IMR-90 (cell line): ENCODE data around the gene SLC34A3. TPM values are rescaled to one million over a fixed set of nuclear protein-coding genes. Genes with fewer than 3 reads are reported as not detected.

Source experiments
- ATAC-seq: fragments of 200-7000 bp; cut with Tn5 transposase; 2 replicates; pipeline ENCODE4 v1.9.1; 2020; ENCODE audit warnings: low read depth, mild to moderate bottlenecking, moderate library complexity
- BruUV-seq: library from RNA; stranded (reverse); fragments of 400-500 nt; replicated peaks from 2 replicates; lab custom pipeline; 2021; lab: Mats Ljungman, UMichigan
- CTCF ChIA-PET: fragments of 300-600 bp; formaldehyde crosslinking; extraction: SDS; loops from one replicate; lab custom pipeline; 2021; ENCODE audit warnings: antibody characterized with exemption; lab: Yijun Ruan, JAX
- POLR2A ChIA-PET: fragments of 300-600 bp; sonication (Branson Sonifier 250); formaldehyde crosslinking; loops from one replicate; lab custom pipeline; 2022; ENCODE audit warnings: antibody characterized with exemption; ENCODE audit not compliant: unreplicated experiment; lab: Charles Lee
- DNase-seq: peaks from one replicate; pipeline ENCODE4 v3.0.0; 2013
- H2AFZ ChIP-seq: replicated peaks from 2 replicates; pipeline ENCODE3; 2013; ENCODE audit warnings: low read length, mild to moderate bottlenecking; ENCODE audit not compliant: poor library complexity
- H2AK5ac ChIP-seq: 2 replicates; pipeline ENCODE4 v1.6.1; 2013; ENCODE audit warnings: low read depth, low read length, inconsistent platforms
- H2AK9ac ChIP-seq: replicated peaks from 2 replicates; pipeline ENCODE3; 2013; ENCODE audit warnings: mild to moderate bottlenecking, low read depth, low read length, moderate library complexity; ENCODE audit not compliant: poor library complexity
- H2BK120ac ChIP-seq: 2 replicates; pipeline ENCODE4 v1.6.1; 2013; ENCODE audit warnings: low read depth, low read length, inconsistent platforms
- H2BK15ac ChIP-seq: 3 replicates; pipeline ENCODE4 v1.6.1; 2013; ENCODE audit warnings: low read depth, low read length, inconsistent platforms
- H2BK20ac ChIP-seq: 2 replicates; pipeline ENCODE4 v1.6.1; 2013; ENCODE audit warnings: low read depth, mild to moderate bottlenecking, inconsistent platforms, low read length, moderate library complexity
- H2BK5ac ChIP-seq: 2 replicates; pipeline ENCODE4 v1.6.1; 2013; ENCODE audit warnings: mild to moderate bottlenecking, low read depth, low read length, inconsistent platforms; ENCODE audit not compliant: poor library complexity, severe bottlenecking
- H3K14ac ChIP-seq: replicated peaks from 2 replicates; pipeline ENCODE4 v1.6.1; 2013; ENCODE audit warnings: low read depth, low read length, inconsistent platforms
- H3K18ac ChIP-seq: 2 replicates; pipeline ENCODE4 v1.6.1; 2013; ENCODE audit warnings: low read depth, low read length, control low read depth
- H3K23ac ChIP-seq: 2 replicates; pipeline ENCODE4 v1.6.1; 2013; ENCODE audit warnings: low read depth, low read length, inconsistent platforms
- H3K27ac ChIP-seq: 2 replicates; pipeline ENCODE4 v1.5.1; 2013; ENCODE audit warnings: mild to moderate bottlenecking, control low read depth, low read length; ENCODE audit not compliant: insufficient read depth
- H3K27me3 ChIP-seq: 2 replicates; pipeline ENCODE4 v1.6.1; 2013; ENCODE audit warnings: low read length; ENCODE audit not compliant: control insufficient read depth, insufficient read depth
- H3K36me3 ChIP-seq: 2 replicates; pipeline ENCODE4 v1.6.1; 2013; ENCODE audit warnings: low read length, mixed read lengths; ENCODE audit not compliant: control insufficient read depth, insufficient read depth
- H3K4ac ChIP-seq: 2 replicates; pipeline ENCODE4 v1.6.1; 2013; ENCODE audit warnings: low read depth, low read length, inconsistent platforms
- H3K4me1 ChIP-seq: 2 replicates; pipeline ENCODE4 v1.6.1; 2013; ENCODE audit warnings: low read length, mixed read lengths; ENCODE audit not compliant: control insufficient read depth, insufficient read depth
- H3K4me2 ChIP-seq: 2 replicates; pipeline ENCODE4 v1.6.1; 2013; ENCODE audit warnings: low read depth, mild to moderate bottlenecking, control low read depth, low read length, moderate library complexity
- H3K4me3 ChIP-seq: 2 replicates; pipeline ENCODE4 v1.5.1; 2013; ENCODE audit warnings: low read depth, mild to moderate bottlenecking, control low read depth, low read length, moderate library complexity; ENCODE audit not compliant: insufficient read depth
- H3K56ac ChIP-seq: 2 replicates; pipeline ENCODE4 v1.6.1; 2013; ENCODE audit warnings: low read length, inconsistent platforms; ENCODE audit not compliant: insufficient read depth; ENCODE audit errors: extremely low read depth
- H3K79me1 ChIP-seq, 2 experiments: 2 replicates each; pipeline ENCODE4 v1.6.1; 2013; ENCODE audit warnings: low read length in 2 of 2, inconsistent platforms in 1 of 2, low read depth in 1 of 2
- H3K9ac ChIP-seq: 2 replicates; pipeline ENCODE4 v1.6.1; 2013; ENCODE audit warnings: low read depth, low read length, control low read depth
- H3K9me1 ChIP-seq: 2 replicates; pipeline ENCODE4 v1.6.1; 2013; ENCODE audit warnings: low read length, inconsistent platforms; ENCODE audit not compliant: insufficient read depth
- H3K9me3 ChIP-seq: 2 replicates; pipeline ENCODE4 v1.6.1; 2013; ENCODE audit warnings: low read length; ENCODE audit not compliant: control insufficient read depth, insufficient read depth
- H4K20me1 ChIP-seq: 2 replicates; pipeline ENCODE4 v1.6.1; 2013; ENCODE audit warnings: low read length, inconsistent platforms; ENCODE audit not compliant: insufficient read depth
- H4K5ac ChIP-seq: 2 replicates; pipeline ENCODE4 v1.6.1; 2013; ENCODE audit warnings: mild to moderate bottlenecking, low read depth, low read length, control low read depth
- H4K8ac ChIP-seq, 2 experiments: 2 replicates each; pipeline ENCODE4 v1.6.1; 2013; ENCODE audit warnings: low read depth in 2 of 2, low read length in 2 of 2, control low read depth in 1 of 2, inconsistent platforms in 1 of 2
- H4K91ac ChIP-seq: 2 replicates; pipeline ENCODE4 v1.6.1; 2013; ENCODE audit warnings: low read depth, low read length, inconsistent platforms; ENCODE audit not compliant: insufficient read depth
- BHLHE40 ChIP-seq: fragments of 150-350 bp; IDR thresholded peaks from 2 replicates; pipeline ENCODE4 v1.6.1; 2016; ENCODE audit warnings: mild to moderate bottlenecking, low read depth, low read length
- CEBPB ChIP-seq: IDR thresholded peaks from 2 replicates; pipeline ENCODE4 v1.6.1; 2012; ENCODE audit warnings: low read depth, low read length, improper control_type of control experiment
- CHD1 ChIP-seq: IDR thresholded peaks from 2 replicates; pipeline ENCODE4 v1.6.1; 2012; ENCODE audit warnings: low read depth, low read length, improper control_type of control experiment
- ELK1 ChIP-seq: fragments of 150-350 bp; IDR thresholded peaks from 2 replicates; pipeline ENCODE4 v1.6.1; 2016; ENCODE audit warnings: low read depth, mild to moderate bottlenecking, low read length, moderate library complexity, borderline replicate concordance
- FOS ChIP-seq: fragments of 150-350 bp; IDR thresholded peaks from 2 replicates; pipeline ENCODE4 v1.6.1; 2016; ENCODE audit warnings: low read depth, low read length
- MAFK ChIP-seq: IDR thresholded peaks from 2 replicates; pipeline ENCODE4 v1.6.1; 2012; ENCODE audit warnings: low read depth, low read length, improper control_type of control experiment
- MAZ ChIP-seq: IDR thresholded peaks from 2 replicates; pipeline ENCODE4 v1.6.1; 2012; ENCODE audit warnings: low read depth, mild to moderate bottlenecking, low read length, improper control_type of control experiment, moderate library complexity, borderline replicate concordance
- MXI1 ChIP-seq: IDR thresholded peaks from 2 replicates; pipeline ENCODE4 v1.6.1; 2012; ENCODE audit warnings: low read depth, mild to moderate bottlenecking, low read length, moderate library complexity, borderline replicate concordance
- NFE2L2 ChIP-seq: fragments of 150-350 bp; IDR thresholded peaks from 2 replicates; pipeline ENCODE4 v1.6.1; 2016; ENCODE audit warnings: low read depth, mild to moderate bottlenecking, low read length
- POLR2A ChIP-seq: IDR thresholded peaks from 2 replicates; pipeline ENCODE4 v1.6.1; 2012; ENCODE audit warnings: mild to moderate bottlenecking, low read depth, low read length
- RAD21 ChIP-seq: IDR thresholded peaks from 2 replicates; pipeline ENCODE4 v1.6.1; 2012; ENCODE audit warnings: low read length, improper control_type of control experiment
- RCOR1 ChIP-seq: IDR thresholded peaks from 2 replicates; pipeline ENCODE4 v1.6.1; 2012; ENCODE audit warnings: mild to moderate bottlenecking, low read length, improper control_type of control experiment; ENCODE audit not compliant: insufficient replicate concordance
- RFX5 ChIP-seq: IDR thresholded peaks from 2 replicates; pipeline ENCODE4 v1.8.0; 2012; ENCODE audit warnings: low read depth, mild to moderate bottlenecking, low read length, moderate library complexity
- SMC3 ChIP-seq: fragments of 150-350 bp; IDR thresholded peaks from 2 replicates; pipeline ENCODE4 v1.6.1; 2016; ENCODE audit warnings: low read depth, mild to moderate bottlenecking, antibody characterized with exemption, low read length, moderate library complexity
- WGBS, 2 experiments: methylation state at CpG; one replicate each; pipeline versions ENCODE4 v1.1.5 to v1.1.7; 2013; ENCODE audit warnings: missing lambda C conversion rate in 2 of 2; ENCODE audit not compliant: insufficient read length in 1 of 2; ENCODE audit errors: extremely low coverage in 2 of 2; 5-methylcytosine and 5-hydroxymethylcytosine counted together
- dilution Hi-C: fragments of 300-500 bp; cut with HindIII; formaldehyde crosslinking; loops from one replicate; pipeline ENCODE4 v1.14.3; 2018; ENCODE audit warnings: low sequenced_read_pairs; ENCODE audit not compliant: unreplicated experiment
- in situ Hi-C: fragments of 300-500 bp; cut with MboI; formaldehyde crosslinking; loops from 3 replicates; pipeline ENCODE4 v1.14.3; 2019; ENCODE audit warnings: low sequenced_read_pairs, inconsistent platforms, mixed read lengths
- intact Hi-C: fragments of 100-400 bp; cut with micrococcal nuclease; formaldehyde crosslinking; loops from 2 replicates; pipeline ENCODE4 v1.10.0; 2022
- polyA plus RNA-seq, 3 experiments: library from polyadenylated mRNA; depleted of rRNA; stranded (reverse); fragments of >200 nt; gene quantifications; 2 replicates each; pipeline ENCODE4 v1.2.3, GENCODE V29; 2012; ENCODE audit warnings: low replicate concordance in 1 of 3
- total RNA-seq: library from RNA; depleted of rRNA; stranded (reverse); fragments of >200 nt; gene quantifications from 2 replicates; pipeline ENCODE4 v1.2.3, GENCODE V29; 2012
- TF ChIP-seq, protein P1 (sequence below): fragments of 150-350 bp; IDR thresholded peaks from 2 replicates; pipeline ENCODE4 v1.6.1; 2017; ENCODE audit warnings: mild to moderate bottlenecking, antibody characterized with exemption, low read length, low read depth
- TF ChIP-seq, protein P2 (sequence below): conservative IDR thresholded peaks from 2 replicates; pipeline ENCODE4 v1.5.1; 2012; ENCODE audit warnings: mild to moderate bottlenecking, low read depth, low read length, improper control_type of control experiment

SLC34A3 gene
- total and polyA plus RNA-seq, 2 of the 4 experiments (the other 2 are of a cell fraction): not detected

DNA sequence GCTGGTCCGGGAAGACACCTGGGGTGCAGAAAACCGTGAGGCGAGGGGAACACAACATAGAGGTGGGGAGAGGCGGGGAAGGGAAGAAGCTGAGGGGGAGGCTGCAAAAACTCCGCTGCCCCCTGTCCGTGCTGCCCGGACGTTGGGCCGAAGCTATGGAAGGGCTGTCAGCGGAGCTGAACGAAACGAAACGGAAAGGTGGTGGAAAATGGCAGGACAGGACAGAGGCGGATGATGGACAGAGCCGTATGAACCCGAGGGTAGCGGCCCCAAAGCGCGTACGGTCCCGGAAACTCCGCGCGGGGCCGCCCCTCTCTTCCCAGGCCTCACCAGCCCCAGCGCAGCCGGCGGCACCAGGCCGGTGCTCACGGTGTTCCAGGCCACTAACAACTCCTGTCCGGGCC, 42.6 kb upstream of the SLC34A3 start:
- dilution Hi-C loops: no loop called here

More for the DNA sequence above, 42.6 kb upstream of the SLC34A3 start:
- BruUV-seq: no TSS peak
- H2AK9ac ChIP-seq: peak overlapping the region; percentile 96
- peak overlapping the region; percentile 84 for H2AK5ac ChIP-seq
- ATAC-seq (peak; percentile 3), DNase-seq (no peak)
- H3K9me3 ChIP-seq: no peaks in the 10 kb centered on the region
- in situ Hi-C loops (no loop called here), intact Hi-C loops (no loop called here)
- peaks cover 57% of the 10 kb centered on the region for H3K36me3 ChIP-seq
- peak overlapping the region; percentile 91 for H3K4me3 ChIP-seq
- H3K27ac ChIP-seq: peak overlapping the region; percentile 66
- no peak for TF ChIP-seq MAZ
- no peak for TF ChIP-seq MAFK
- no peak for TF ChIP-seq RCOR1
- no peak for TF ChIP-seq BHLHE40
- no peak for TF ChIP-seq RFX5
- TF ChIP-seq, protein P1, sequence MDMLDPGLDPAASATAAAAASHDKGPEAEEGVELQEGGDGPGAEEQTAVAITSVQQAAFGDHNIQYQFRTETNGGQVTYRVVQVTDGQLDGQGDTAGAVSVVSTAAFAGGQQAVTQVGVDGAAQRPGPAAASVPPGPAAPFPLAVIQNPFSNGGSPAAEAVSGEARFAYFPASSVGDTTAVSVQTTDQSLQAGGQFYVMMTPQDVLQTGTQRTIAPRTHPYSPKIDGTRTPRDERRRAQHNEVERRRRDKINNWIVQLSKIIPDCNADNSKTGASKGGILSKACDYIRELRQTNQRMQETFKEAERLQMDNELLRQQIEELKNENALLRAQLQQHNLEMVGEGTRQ: no peak
- no peak for TF ChIP-seq POLR2A
- TF ChIP-seq, protein P2, sequence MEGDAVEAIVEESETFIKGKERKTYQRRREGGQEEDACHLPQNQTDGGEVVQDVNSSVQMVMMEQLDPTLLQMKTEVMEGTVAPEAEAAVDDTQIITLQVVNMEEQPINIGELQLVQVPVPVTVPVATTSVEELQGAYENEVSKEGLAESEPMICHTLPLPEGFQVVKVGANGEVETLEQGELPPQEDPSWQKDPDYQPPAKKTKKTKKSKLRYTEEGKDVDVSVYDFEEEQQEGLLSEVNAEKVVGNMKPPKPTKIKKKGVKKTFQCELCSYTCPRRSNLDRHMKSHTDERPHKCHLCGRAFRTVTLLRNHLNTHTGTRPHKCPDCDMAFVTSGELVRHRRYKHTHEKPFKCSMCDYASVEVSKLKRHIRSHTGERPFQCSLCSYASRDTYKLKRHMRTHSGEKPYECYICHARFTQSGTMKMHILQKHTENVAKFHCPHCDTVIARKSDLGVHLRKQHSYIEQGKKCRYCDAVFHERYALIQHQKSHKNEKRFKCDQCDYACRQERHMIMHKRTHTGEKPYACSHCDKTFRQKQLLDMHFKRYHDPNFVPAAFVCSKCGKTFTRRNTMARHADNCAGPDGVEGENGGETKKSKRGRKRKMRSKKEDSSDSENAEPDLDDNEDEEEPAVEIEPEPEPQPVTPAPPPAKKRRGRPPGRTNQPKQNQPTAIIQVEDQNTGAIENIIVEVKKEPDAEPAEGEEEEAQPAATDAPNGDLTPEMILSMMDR: no peak
- TF ChIP-seq FOS: no peak
- no peak for TF ChIP-seq MXI1
- TF ChIP-seq NFE2L2: no peak
- TF ChIP-seq SMC3: no peak
- no peak for TF ChIP-seq CHD1
- no peak for TF ChIP-seq RAD21
- TF ChIP-seq ELK1: no peak
- no peak for TF ChIP-seq CEBPB
- 0 out of 2 replicates have a peak overlapping the region, but pooled peaks have one; percentile 38 for H3K56ac ChIP-seq
- no peak overlapping the region for H2BK20ac ChIP-seq
- peak overlapping the region; percentile 84 for H3K9ac ChIP-seq
- H2BK120ac ChIP-seq: no peak overlapping the region
- no peaks in the 10 kb centered on the region for H3K27me3 ChIP-seq
- peaks cover 22% of the 10 kb centered on the region for H4K20me1 ChIP-seq
- 2% methylated on average over 17 of the region's 31 CpGs; no CpG with 5 or more reads in 1 of the 2 experiments for WGBS, 2 experiments
- H3K23ac ChIP-seq: 0 out of 2 replicates have a peak overlapping the region, but pooled peaks have one; percentile 35
- H3K4me2 ChIP-seq: peak overlapping the region; percentile 88
- peaks cover 16% of the 10 kb centered on the region for H3K4me1 ChIP-seq
- peak overlapping the region; percentile 99 for H2AFZ ChIP-seq
- no peak overlapping the region for H3K18ac ChIP-seq
- no peaks in the 10 kb centered on the region for H3K9me1 ChIP-seq
- H4K91ac ChIP-seq: peak overlapping the region; percentile 59; the same call in 1 of the 2 replicates
- H2BK5ac ChIP-seq: peak overlapping the region; percentile 68
- peak overlapping the region; percentile 42; the same call in 1 of the 2 replicates for H3K14ac ChIP-seq
- no peak overlapping the region for H2BK15ac ChIP-seq
- CTCF ChIA-PET: no interaction called here
- peaks cover 5 to 57% of the 10 kb centered on the region in 2 experiments for H3K79me1 ChIP-seq
- peak overlapping the region; percentile 69 to 97 for H4K8ac ChIP-seq
- H4K5ac ChIP-seq: peak overlapping the region; percentile 81
- peak overlapping the region; percentile 42 for H3K4ac ChIP-seq
- POLR2A ChIA-PET: interaction anchor here (0.6 to 0.8 kb wide), 2 partner anchors 55 to 101 kb away, joined by 3 to 6 read pairs; partner anchors contain the start of gene MAN1B1
